ENCODE results near the gene PTEN.

- no peak for TF ChIP-seq CTCF (IDR thresholded peaks at IDR 0.05)
- no peak for TF ChIP-seq EZH2 (IDR thresholded peaks at IDR 0.05)
- TF ChIP-seq EZH2phosphoT487 (IDR thresholded peaks at IDR 0.05), result no peak
Measured at GRCh38 chr10:88006261-88006660, 142.8 kb downstream of the PTEN start.
